ENCODE data around the gene RANBP1.

RANBP1 gene

GRCh38 chr22:20115691-20116375 is at the start of gene RANBP1:
Gene RANBP1 (plus strand): TSS chr22:20116104. CDS start chr22:20116185, 81 bp downstream.
- TF ChIP-seq GATA3 (IDR thresholded peaks at IDR 0.05; ENCODE audit: low read depth, low read length) (no peak), GATA2 (IDR thresholded peaks at IDR 0.05; ENCODE audit: low read depth, low read length) (no peak)

- TF ChIP-seq GATA3 (IDR thresholded peaks at IDR 0.05; ENCODE audit: low read depth, low read length) = no peak
- no peak for TF ChIP-seq GATA2 (IDR thresholded peaks at IDR 0.05; ENCODE audit: low read depth, low read length)
Measured at GRCh38 chr22:20066617-20067383, 49.1 kb upstream of the RANBP1 start.

- no peak for TF ChIP-seq GATA2 (IDR thresholded peaks at IDR 0.05; ENCODE audit: low read depth, low read length)
- TF ChIP-seq GATA3 (IDR thresholded peaks at IDR 0.05; ENCODE audit: low read depth, low read length) = no peak
Measured at GRCh38 chr22:20068640-20069039, 47.3 kb upstream of the RANBP1 start.

- TF ChIP-seq GATA3 (IDR thresholded peaks at IDR 0.05; ENCODE audit: low read depth, low read length) (no peak), GATA2 (IDR thresholded peaks at IDR 0.05; ENCODE audit: low read depth, low read length) (no peak)
Measured at GRCh38 chr22:20069331-20070042, 46.4 kb upstream of the RANBP1 start.

GRCh38 chr22:20071524-20071972 is 44.4 kb upstream of the RANBP1 start:
- TF ChIP-seq GATA3 (IDR thresholded peaks at IDR 0.05; ENCODE audit: low read depth, low read length) (no peak), GATA2 (IDR thresholded peaks at IDR 0.05; ENCODE audit: low read depth, low read length) (no peak)

GRCh38 chr22:20076627-20077172 is 39.2 kb upstream of the RANBP1 start:
- TF ChIP-seq GATA3 (IDR thresholded peaks at IDR 0.05; ENCODE audit: low read depth, low read length) (no peak), GATA2 (IDR thresholded peaks at IDR 0.05; ENCODE audit: low read depth, low read length) (no peak)

- TF ChIP-seq GATA2 (IDR thresholded peaks at IDR 0.05; ENCODE audit: low read depth, low read length) = no peak
- TF ChIP-seq GATA3 (IDR thresholded peaks at IDR 0.05; ENCODE audit: low read depth, low read length) = no peak
Measured at GRCh38 chr22:20079745-20080444, 36.0 kb upstream of the RANBP1 start, which contains the start of gene DGCR8. Gene DGCR8 (plus strand): TSS chr22:20080241. CDS start chr22:20085964, 5,723 bp downstream.

- TF ChIP-seq GATA2 (IDR thresholded peaks at IDR 0.05; ENCODE audit: low read depth, low read length) (no peak), GATA3 (IDR thresholded peaks at IDR 0.05; ENCODE audit: low read depth, low read length) (no peak)
Measured at GRCh38 chr22:20080445-20080775, 35.5 kb upstream of the RANBP1 start.

GRCh38 chr22:20080776-20081654 is 34.9 kb upstream of the RANBP1 start:
- TF ChIP-seq GATA2 (IDR thresholded peaks at IDR 0.05; ENCODE audit: low read depth, low read length) (no peak), GATA3 (IDR thresholded peaks at IDR 0.05; ENCODE audit: low read depth, low read length) (no peak)

GRCh38 chr22:20083157-20083890 is 32.6 kb upstream of the RANBP1 start:
- TF ChIP-seq GATA2 (IDR thresholded peaks at IDR 0.05; ENCODE audit: low read depth, low read length) (no peak), GATA3 (IDR thresholded peaks at IDR 0.05; ENCODE audit: low read depth, low read length) (no peak)

- no peak for TF ChIP-seq GATA3 (IDR thresholded peaks at IDR 0.05; ENCODE audit: low read depth, low read length)
- TF ChIP-seq GATA2 (IDR thresholded peaks at IDR 0.05; ENCODE audit: low read depth, low read length) = no peak
Measured at GRCh38 chr22:20083891-20084546, 31.9 kb upstream of the RANBP1 start.

Data from SH-SY5Y (cell line).